H1 (cell line): ENCODE measurements around the gene NEUROG1. TPM values are rescaled to one million over a fixed set of nuclear protein-coding genes. Genes with fewer than 3 reads are reported as not detected.
A peak's percentile ranks its signal among the peaks of the same experiment; 100 is the strongest.

Experiments
- BCL11A ChIP-seq, 2 experiments: IDR thresholded peaks; one replicate each; pipeline ENCODE4 v1.6.1; 2011; ENCODE audit warnings: low read depth in 2 of 2, low read length in 2 of 2, mild to moderate bottlenecking in 2 of 2
- CTBP2 ChIP-seq: IDR thresholded peaks from 2 replicates; pipeline ENCODE4 v1.7.0; 2011; ENCODE audit warnings: borderline replicate concordance, mild to moderate bottlenecking, moderate library complexity, mixed read lengths, low read length; ENCODE audit not compliant: insufficient read depth, insufficient read length
- RAD21 ChIP-seq, 2 experiments: IDR thresholded peaks in 1 of 2; conservative IDR thresholded peaks in 1 of 2; 2 replicates each; pipeline ENCODE4 v1.6.1; 2011; ENCODE audit warnings: low read depth in 2 of 2, low read length in 2 of 2, improper control_type of control experiment in 1 of 2, inconsistent platforms in 1 of 2, mild to moderate bottlenecking in 1 of 2, moderate library complexity in 1 of 2
- RXRA ChIP-seq: IDR thresholded peaks from 2 replicates; pipeline ENCODE4 v1.6.1; 2011; ENCODE audit warnings: low read depth, mild to moderate bottlenecking, low read length, moderate library complexity; ENCODE audit not compliant: insufficient read depth
- SP1 ChIP-seq: IDR thresholded peaks from 2 replicates; pipeline ENCODE4 v1.6.1; 2011; ENCODE audit warnings: low read depth, low read length
- polyA plus RNA-seq, 7 experiments: library from polyadenylated mRNA; depleted of rRNA in 3 of 7; stranded (reverse) in 5 of 7; unstranded in 2 of 7; fragments of >200 nt in 5 of 7; fragments of 200-250 nt in 2 of 7; gene quantifications; 1 replicate in 5 of 7; 2 replicates in 1 of 7; 4 replicates in 1 of 7; pipeline versions ENCODE4 v1.2.1 to v1.2.3, GENCODE V29; 2011 to 2013; ENCODE audit warnings: missing spikeins in 2 of 7, mixed read lengths in 2 of 7
- total RNA-seq: library from RNA; stranded (reverse); fragmentation: NEBNext Ultra II Directional; extraction: Animal tissue kit (Norgen Biotek cat#: 25700); gene quantifications from 2 replicates; pipeline ENCODE4 v1.2.1, GENCODE V29; 2021
- TF ChIP-seq, protein P1 (sequence below): fragments of 300-600 bp; sonication (generic); IDR thresholded peaks from 2 replicates; pipeline ENCODE4 v1.7.1; 2012; ENCODE audit warnings: low read length, moderate library complexity, mild to moderate bottlenecking, inconsistent platforms; ENCODE audit not compliant: insufficient replicate concordance
- TF ChIP-seq, protein P2 (sequence below): IDR thresholded peaks from 2 replicates; pipeline ENCODE4 v1.6.1; 2012; ENCODE audit warnings: inconsistent platforms
- TF ChIP-seq, protein P3 (sequence below): IDR thresholded peaks from 2 replicates; pipeline ENCODE4 v1.6.1; 2012; ENCODE audit warnings: inconsistent platforms

The NEUROG1 gene
- total and polyA plus RNA-seq, 2 of the 8 experiments (the other 6 are each of a cell fraction or from before 2014, with no cell fraction given) = not detected

DNA sequence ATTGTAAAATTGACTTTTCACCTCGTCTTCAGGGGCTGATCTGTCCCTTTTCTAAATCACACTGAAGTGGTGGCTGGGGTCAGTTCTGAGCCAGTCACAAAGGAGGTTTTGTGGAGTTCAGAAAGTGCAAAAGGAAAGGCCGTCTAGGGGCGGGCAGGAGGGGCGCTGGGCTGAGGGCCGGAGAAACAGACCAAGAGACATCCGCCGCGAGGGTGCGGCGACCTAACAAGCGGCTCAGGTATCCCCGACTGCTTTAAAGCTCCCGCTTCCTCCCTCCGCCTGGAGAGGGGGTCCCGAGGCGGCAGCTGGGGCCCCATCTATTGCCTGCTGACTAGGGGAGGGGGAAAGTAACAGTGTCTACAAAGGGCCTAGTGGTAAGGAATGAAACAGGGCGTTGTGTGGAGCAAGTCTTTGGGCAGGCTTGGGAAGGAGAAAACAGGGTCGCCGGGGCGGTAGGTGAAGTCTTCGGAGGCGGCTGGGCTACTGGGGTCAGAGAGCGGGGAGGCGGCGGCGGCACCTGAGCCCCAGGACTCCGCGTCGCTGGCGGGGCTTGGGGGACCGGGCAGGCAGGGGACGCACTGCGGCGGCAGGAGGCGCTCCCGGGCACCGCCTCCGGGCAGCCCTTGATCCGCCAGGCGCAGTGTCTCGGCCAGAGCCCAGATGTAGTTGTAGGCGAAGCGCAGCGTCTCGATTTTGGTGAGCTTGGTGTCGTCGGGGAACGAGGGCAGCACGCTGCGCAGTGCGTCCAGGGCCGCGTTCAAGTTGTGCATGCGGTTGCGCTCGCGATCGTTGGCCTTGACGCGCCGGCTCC lies 950 bp downstream of the NEUROG1 start (continued):
- TF ChIP-seq, protein P1, sequence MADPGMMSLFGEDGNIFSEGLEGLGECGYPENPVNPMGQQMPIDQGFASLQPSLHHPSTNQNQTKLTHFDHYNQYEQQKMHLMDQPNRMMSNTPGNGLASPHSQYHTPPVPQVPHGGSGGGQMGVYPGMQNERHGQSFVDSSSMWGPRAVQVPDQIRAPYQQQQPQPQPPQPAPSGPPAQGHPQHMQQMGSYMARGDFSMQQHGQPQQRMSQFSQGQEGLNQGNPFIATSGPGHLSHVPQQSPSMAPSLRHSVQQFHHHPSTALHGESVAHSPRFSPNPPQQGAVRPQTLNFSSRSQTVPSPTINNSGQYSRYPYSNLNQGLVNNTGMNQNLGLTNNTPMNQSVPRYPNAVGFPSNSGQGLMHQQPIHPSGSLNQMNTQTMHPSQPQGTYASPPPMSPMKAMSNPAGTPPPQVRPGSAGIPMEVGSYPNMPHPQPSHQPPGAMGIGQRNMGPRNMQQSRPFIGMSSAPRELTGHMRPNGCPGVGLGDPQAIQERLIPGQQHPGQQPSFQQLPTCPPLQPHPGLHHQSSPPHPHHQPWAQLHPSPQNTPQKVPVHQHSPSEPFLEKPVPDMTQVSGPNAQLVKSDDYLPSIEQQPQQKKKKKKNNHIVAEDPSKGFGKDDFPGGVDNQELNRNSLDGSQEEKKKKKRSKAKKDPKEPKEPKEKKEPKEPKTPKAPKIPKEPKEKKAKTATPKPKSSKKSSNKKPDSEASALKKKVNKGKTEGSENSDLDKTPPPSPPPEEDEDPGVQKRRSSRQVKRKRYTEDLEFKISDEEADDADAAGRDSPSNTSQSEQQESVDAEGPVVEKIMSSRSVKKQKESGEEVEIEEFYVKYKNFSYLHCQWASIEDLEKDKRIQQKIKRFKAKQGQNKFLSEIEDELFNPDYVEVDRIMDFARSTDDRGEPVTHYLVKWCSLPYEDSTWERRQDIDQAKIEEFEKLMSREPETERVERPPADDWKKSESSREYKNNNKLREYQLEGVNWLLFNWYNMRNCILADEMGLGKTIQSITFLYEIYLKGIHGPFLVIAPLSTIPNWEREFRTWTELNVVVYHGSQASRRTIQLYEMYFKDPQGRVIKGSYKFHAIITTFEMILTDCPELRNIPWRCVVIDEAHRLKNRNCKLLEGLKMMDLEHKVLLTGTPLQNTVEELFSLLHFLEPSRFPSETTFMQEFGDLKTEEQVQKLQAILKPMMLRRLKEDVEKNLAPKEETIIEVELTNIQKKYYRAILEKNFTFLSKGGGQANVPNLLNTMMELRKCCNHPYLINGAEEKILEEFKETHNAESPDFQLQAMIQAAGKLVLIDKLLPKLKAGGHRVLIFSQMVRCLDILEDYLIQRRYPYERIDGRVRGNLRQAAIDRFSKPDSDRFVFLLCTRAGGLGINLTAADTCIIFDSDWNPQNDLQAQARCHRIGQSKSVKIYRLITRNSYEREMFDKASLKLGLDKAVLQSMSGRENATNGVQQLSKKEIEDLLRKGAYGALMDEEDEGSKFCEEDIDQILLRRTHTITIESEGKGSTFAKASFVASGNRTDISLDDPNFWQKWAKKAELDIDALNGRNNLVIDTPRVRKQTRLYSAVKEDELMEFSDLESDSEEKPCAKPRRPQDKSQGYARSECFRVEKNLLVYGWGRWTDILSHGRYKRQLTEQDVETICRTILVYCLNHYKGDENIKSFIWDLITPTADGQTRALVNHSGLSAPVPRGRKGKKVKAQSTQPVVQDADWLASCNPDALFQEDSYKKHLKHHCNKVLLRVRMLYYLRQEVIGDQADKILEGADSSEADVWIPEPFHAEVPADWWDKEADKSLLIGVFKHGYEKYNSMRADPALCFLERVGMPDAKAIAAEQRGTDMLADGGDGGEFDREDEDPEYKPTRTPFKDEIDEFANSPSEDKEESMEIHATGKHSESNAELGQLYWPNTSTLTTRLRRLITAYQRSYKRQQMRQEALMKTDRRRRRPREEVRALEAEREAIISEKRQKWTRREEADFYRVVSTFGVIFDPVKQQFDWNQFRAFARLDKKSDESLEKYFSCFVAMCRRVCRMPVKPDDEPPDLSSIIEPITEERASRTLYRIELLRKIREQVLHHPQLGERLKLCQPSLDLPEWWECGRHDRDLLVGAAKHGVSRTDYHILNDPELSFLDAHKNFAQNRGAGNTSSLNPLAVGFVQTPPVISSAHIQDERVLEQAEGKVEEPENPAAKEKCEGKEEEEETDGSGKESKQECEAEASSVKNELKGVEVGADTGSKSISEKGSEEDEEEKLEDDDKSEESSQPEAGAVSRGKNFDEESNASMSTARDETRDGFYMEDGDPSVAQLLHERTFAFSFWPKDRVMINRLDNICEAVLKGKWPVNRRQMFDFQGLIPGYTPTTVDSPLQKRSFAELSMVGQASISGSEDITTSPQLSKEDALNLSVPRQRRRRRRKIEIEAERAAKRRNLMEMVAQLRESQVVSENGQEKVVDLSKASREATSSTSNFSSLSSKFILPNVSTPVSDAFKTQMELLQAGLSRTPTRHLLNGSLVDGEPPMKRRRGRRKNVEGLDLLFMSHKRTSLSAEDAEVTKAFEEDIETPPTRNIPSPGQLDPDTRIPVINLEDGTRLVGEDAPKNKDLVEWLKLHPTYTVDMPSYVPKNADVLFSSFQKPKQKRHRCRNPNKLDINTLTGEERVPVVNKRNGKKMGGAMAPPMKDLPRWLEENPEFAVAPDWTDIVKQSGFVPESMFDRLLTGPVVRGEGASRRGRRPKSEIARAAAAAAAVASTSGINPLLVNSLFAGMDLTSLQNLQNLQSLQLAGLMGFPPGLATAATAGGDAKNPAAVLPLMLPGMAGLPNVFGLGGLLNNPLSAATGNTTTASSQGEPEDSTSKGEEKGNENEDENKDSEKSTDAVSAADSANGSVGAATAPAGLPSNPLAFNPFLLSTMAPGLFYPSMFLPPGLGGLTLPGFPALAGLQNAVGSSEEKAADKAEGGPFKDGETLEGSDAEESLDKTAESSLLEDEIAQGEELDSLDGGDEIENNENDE = no peak
- no peak for TF ChIP-seq RXRA
- peak; percentile 61 for TF ChIP-seq CTBP2
- TF ChIP-seq RAD21 (IDR thresholded peaks at IDR 0.05 in 1 of 2, conservative IDR thresholded peaks at IDR 0.05 in 1 of 2; ENCODE audit: low read depth in 2 of 2, low read length in 2 of 2) = peak in 1 of 2 experiments; percentile 28; a peak in 1 of 4 replicates
- TF ChIP-seq, protein P2, sequence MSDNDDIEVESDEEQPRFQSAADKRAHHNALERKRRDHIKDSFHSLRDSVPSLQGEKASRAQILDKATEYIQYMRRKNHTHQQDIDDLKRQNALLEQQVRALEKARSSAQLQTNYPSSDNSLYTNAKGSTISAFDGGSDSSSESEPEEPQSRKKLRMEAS = peak; percentile 93
- no peak for TF ChIP-seq SP1
- no peak for TF ChIP-seq BCL11A (IDR thresholded peaks at IDR 0.05; ENCODE audit: low read depth in 2 of 2, low read length in 2 of 2)
- TF ChIP-seq, protein P3, sequence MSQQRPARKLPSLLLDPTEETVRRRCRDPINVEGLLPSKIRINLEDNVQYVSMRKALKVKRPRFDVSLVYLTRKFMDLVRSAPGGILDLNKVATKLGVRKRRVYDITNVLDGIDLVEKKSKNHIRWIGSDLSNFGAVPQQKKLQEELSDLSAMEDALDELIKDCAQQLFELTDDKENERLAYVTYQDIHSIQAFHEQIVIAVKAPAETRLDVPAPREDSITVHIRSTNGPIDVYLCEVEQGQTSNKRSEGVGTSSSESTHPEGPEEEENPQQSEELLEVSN = peak; percentile 56; the same call in 1 of the 2 replicates
